Measurements from ENCODE around the gene ARMCX2.
"Not testable (repeated sequence)": the region's sequence is repeated elsewhere in the genome, so short reads cannot be mapped to it uniquely, and the experiment has no call there.

The ARMCX2 gene

DNA sequence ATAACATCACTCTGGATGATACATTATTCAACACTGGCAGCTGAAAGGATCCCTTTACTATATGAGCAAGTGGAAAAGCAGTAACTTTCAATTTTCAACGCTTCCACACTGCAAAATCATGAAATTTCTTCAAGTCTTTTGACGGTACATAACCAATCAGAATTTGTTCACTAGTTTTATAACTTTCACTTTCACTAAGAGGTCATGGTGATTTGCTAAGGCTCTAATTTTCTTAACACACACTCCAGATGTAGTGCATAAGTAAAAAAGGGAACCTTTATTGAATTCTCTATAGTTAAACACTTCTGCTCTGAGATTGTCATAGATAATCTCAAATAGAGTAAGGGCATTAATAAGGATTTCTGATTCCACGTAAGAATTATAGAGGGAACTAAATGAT, 4.1 kb downstream of the ARMCX2 start:
- DNase-seq (ENCODE audit: low read depth), result no peak
- TF ChIP-seq, protein P1, sequence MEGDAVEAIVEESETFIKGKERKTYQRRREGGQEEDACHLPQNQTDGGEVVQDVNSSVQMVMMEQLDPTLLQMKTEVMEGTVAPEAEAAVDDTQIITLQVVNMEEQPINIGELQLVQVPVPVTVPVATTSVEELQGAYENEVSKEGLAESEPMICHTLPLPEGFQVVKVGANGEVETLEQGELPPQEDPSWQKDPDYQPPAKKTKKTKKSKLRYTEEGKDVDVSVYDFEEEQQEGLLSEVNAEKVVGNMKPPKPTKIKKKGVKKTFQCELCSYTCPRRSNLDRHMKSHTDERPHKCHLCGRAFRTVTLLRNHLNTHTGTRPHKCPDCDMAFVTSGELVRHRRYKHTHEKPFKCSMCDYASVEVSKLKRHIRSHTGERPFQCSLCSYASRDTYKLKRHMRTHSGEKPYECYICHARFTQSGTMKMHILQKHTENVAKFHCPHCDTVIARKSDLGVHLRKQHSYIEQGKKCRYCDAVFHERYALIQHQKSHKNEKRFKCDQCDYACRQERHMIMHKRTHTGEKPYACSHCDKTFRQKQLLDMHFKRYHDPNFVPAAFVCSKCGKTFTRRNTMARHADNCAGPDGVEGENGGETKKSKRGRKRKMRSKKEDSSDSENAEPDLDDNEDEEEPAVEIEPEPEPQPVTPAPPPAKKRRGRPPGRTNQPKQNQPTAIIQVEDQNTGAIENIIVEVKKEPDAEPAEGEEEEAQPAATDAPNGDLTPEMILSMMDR (IDR thresholded peaks at IDR 0.05; ENCODE audit: insufficient read depth, low read depth, low read length, missing control alignments), result no peak
- H3K4me3 ChIP-seq (ENCODE audit: low read depth, low read length), result no peak overlapping the region

DNA sequence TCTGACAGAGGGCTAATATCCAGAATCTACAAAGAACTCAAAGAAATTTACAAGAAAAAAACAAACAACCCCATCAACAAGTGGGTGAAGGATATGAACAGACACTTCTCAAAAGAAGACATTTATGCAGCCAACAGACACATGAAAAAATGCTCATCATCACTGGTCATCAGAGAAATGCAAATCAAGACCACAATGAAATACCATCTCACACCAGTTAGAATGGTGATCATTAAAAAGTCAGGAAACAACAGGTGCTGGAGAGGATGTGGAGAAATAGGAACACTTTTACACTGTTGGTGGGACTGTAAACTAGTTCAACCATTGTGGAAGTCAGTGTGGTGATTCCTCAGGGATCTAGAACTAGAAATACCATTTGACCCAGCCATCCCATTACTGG, 11.9 kb downstream of the ARMCX2 start:
- H3K4me3 ChIP-seq (ENCODE audit: low read depth, low read length); DNase-seq (ENCODE audit: low read depth): not testable (repeated sequence)

DNA sequence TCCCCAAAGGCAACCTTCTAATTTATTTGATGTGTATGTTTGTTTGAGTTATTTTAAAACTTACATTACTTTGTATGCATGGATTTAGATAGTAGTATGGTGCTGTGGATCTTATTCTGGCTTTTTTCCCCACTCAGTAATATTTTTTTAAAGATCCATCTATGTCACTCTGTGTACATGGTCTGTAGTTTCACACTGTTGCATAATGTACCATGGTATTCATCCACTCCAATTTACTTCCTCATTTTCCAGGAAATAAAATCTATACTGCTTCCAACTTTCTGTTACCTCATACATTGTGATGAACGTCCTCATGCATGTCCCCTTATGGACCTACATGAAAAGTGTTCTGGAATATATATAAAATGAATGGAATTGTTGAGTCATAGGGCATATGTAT, 17.6 kb downstream of the ARMCX2 start:
- H3K4me3 ChIP-seq (ENCODE audit: low read depth, low read length), result no peak overlapping the region
- TF ChIP-seq, protein P1 (IDR thresholded peaks at IDR 0.05; ENCODE audit: insufficient read depth, low read depth, low read length, missing control alignments), result no peak
- DNase-seq (ENCODE audit: low read depth), result no peak

DNA sequence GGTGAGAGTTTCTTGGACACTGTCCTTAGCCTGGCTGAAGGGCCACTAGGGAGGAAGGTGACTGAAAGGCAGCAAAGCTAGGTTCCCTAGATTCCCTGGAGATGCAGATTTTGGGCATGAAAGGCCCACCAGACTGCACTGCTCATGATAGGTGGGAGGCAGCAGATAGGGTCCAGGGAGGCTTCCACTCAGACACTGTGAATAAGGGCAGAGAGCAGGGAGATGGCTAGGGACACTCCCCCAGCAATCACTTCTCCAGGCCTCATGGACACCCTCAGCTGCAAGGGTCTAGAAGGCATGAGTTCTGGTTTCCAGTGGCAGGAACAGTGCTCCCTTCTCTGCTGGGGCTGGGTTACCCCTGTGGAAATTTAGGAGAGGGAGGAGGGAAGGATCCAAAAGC, 20.1 kb downstream of the ARMCX2 start:
- DNase-seq (ENCODE audit: low read depth), result no peak
- no peak overlapping the region for H3K4me3 ChIP-seq (ENCODE audit: low read depth, low read length)
- TF ChIP-seq, protein P1 (IDR thresholded peaks at IDR 0.05; ENCODE audit: insufficient read depth, low read depth, low read length, missing control alignments), result no peak

DNA sequence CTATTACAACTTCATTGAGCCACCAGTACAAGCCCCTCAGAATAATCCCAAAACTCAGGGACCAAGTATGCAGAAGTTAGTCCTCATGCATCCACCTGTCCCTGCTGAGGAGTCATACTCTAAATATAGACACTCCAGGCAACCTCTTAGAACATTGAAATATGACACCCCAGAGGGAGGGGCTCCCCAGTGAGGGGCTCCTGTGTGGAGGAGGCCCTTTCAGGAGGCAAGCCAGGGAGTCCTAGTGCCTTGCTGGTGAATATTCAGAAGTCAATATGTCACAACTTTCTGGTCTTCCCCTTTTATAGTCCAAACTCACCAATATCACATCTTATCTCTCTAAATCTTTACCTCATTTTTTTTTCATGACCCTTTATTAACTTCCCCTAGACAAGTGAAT, 40.3 kb downstream of the ARMCX2 start:
- TF ChIP-seq, protein P1 (IDR thresholded peaks at IDR 0.05; ENCODE audit: insufficient read depth, low read depth, low read length, missing control alignments), result no peak
- peak; percentile 19 for DNase-seq (ENCODE audit: low read depth)
- no peak overlapping the region for H3K4me3 ChIP-seq (ENCODE audit: low read depth, low read length)

DNA sequence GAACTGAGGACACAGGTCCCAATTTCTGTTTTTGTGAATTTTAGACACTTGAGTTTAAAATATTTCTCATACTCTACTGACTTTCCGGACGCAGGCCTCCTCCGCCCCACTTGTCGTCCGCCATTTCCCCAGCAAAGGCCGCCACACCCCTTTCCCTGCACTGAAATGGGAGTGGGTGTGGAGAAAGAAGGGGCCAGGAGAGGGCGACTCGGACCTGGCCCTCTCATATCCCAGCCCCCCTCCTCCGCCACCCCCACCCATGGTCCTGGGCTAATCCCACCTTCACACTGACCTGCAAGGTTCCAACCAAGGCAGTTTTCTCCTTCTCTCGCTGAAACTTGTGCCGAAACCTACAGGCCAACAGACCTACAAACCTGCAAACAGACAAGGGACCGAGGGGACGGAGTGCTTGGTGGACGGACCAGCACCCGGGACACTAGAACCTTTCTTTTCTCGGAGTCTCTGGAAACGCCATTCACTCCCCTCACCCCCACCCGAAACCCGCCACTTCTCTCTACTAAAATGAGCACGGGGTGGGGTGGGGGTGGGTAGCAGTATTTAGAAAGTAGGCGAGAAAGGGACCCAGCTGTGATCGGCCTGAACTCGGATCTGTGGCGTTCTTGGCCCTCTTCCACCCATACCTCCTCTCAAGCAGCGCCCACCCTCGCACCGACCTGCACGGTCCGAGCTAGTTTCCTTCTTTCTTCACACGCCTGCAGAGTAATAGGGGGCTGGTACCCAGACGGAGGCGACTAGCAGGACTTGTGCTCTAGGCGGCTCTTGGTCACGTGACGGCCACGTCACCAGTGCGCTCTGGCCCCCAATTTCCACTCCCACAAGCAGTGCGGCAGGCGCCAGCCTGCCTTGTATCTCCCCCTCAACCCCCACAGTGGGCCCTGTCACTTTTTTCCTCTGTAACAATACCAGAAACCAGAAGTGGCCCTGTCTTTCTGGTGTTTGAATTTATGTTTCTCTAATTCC, 42.1 kb downstream of the ARMCX2 start, which contains the start of gene ARMCX6:
Gene ARMCX6, minus strand, starts transcription at position 790 of the 981 bp plus-strand sequence. CDS start 1,380 bp downstream, outside the sequence.
- peak; percentile 85 for DNase-seq (ENCODE audit: low read depth)
- TF ChIP-seq, protein P1 (IDR thresholded peaks at IDR 0.05; ENCODE audit: insufficient read depth, low read depth, low read length, missing control alignments), result peak; percentile 27
- peak within 1 kb of the TSS; percentile 78 for H3K4me3 ChIP-seq (ENCODE audit: low read depth, low read length)

DNA sequence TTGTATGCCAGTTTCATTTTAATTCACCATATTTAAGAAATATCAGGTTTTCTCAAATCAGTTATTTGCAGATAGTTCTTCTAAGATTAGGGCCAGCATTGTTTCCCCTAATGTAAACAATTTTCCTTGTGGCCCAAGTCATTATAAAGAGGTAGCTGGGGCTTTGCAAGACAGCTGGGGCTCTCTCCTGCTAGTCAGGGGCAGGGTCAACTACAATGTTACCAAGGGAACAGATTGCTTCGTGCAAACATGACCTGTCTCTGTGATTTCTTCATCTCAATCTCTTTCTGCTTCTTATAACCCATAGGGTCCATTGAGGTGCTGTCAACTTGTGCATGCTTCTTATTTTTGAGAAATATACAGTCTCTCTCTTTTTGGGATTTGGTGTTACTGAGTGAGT, 53.9 kb downstream of the ARMCX2 start:
- DNase-seq (ENCODE audit: low read depth), result no peak
- TF ChIP-seq, protein P1 (IDR thresholded peaks at IDR 0.05; ENCODE audit: insufficient read depth, low read depth, low read length, missing control alignments), result no peak
- no peak overlapping the region for H3K4me3 ChIP-seq (ENCODE audit: low read depth, low read length)

Data from GM12865 (cell line).